Measurements from ENCODE around the gene CELSR1. TPM values are rescaled to one million over a fixed set of nuclear protein-coding genes. Genes with fewer than 3 reads are reported as not detected.

CELSR1 gene
- total RNA-seq, 2 experiments from 2014 or later = 3.7 to 5.2 TPM

DNA sequence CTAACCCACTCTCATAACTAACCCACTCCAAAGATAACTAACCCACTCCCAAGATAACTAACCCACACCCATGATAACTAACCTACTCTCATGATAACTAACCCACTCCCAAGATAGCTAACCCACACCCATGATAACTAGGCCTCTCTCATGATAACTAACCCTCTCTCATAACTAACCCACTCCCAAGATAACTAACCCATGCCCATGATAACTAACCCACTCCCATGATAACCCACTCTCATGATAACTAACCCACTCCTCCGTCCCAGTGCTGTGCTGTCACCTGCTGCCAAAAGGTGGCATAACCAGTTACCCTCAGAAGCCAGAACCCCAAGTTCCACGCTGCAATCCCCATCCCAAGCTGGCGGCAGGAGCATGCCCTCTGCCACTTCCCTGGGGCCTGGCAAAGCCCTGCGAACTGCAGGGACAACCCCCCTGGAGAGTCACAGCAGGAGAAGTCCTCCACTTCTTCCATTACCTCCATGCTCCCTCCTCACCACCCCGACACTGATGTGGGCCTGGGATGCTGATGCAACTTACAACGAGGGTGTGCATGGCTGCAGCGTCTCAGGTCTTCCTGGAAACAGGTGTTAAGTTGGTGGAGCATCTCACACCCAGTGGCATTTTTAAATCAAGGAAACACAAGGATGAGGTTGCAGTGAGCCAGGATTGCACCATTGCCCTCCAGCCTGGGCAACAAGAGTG lies 30.8 kb upstream of the CELSR1 start:
- Histone ChIP-seq H3K36me3 (ENCODE audit: insufficient read depth, low read length) (no peaks in the 10 kb centered on the region), H3K27ac (ENCODE audit: low read depth, low read length, poor library complexity, severe bottlenecking) (no peak overlapping the region), H3K4me2 (ENCODE audit: low read length) (no peak overlapping the region), H3K4me3 (ENCODE audit: low read depth, low read length, poor library complexity, severe bottlenecking) (no peak overlapping the region), H3K9me2 (ENCODE audit: insufficient read depth, low read length) (no peaks in the 10 kb centered on the region), H2AFZ (ENCODE audit: low read length) (no peak overlapping the region), H3K9me3 (ENCODE audit: low read length) (peaks cover 13% of the 10 kb centered on the region; the same call in 1 of the 2 replicates), H4K20me1 (ENCODE audit: insufficient read depth, low read length) (no peaks in the 10 kb centered on the region), H3K4me1 (ENCODE audit: insufficient read depth, low read length, poor library complexity, severe bottlenecking) (peaks cover 12% of the 10 kb centered on the region), H3K79me2 (ENCODE audit: insufficient read depth, low read depth, low read length) (no peaks in the 10 kb centered on the region)
- intact Hi-C loops (cut with micrococcal nuclease; ENCODE audit: unreplicated experiment) = loop anchor here (10.0 kb wide), 1 partner anchor 197 kb away; the partner anchor contains the start of gene TBC1D22A
- ChIA-PET POLR2A (no interaction called here), CTCF (ENCODE audit: unreplicated experiment) (no interaction called here)
- BruUV-seq (replicated peaks) = no TSS peak
- TF ChIP-seq, protein P1, sequence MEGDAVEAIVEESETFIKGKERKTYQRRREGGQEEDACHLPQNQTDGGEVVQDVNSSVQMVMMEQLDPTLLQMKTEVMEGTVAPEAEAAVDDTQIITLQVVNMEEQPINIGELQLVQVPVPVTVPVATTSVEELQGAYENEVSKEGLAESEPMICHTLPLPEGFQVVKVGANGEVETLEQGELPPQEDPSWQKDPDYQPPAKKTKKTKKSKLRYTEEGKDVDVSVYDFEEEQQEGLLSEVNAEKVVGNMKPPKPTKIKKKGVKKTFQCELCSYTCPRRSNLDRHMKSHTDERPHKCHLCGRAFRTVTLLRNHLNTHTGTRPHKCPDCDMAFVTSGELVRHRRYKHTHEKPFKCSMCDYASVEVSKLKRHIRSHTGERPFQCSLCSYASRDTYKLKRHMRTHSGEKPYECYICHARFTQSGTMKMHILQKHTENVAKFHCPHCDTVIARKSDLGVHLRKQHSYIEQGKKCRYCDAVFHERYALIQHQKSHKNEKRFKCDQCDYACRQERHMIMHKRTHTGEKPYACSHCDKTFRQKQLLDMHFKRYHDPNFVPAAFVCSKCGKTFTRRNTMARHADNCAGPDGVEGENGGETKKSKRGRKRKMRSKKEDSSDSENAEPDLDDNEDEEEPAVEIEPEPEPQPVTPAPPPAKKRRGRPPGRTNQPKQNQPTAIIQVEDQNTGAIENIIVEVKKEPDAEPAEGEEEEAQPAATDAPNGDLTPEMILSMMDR (conservative IDR thresholded peaks at IDR 0.05; ENCODE audit: low read length) = no peak
- DNase-seq (ENCODE audit: low spot score) = no peak

- Histone ChIP-seq H3K4me3 (ENCODE audit: low read depth, low read length, poor library complexity, severe bottlenecking) (no peak overlapping the region), H4K20me1 (ENCODE audit: insufficient read depth, low read length) (no peaks in the 10 kb centered on the region), H3K36me3 (ENCODE audit: insufficient read depth, low read length) (no peaks in the 10 kb centered on the region), H3K79me2 (ENCODE audit: insufficient read depth, low read depth, low read length) (no peaks in the 10 kb centered on the region), H3K9me3 (ENCODE audit: low read length) (peaks cover 13% of the 10 kb centered on the region; the same call in 1 of the 2 replicates), H3K4me1 (ENCODE audit: insufficient read depth, low read length, poor library complexity, severe bottlenecking) (peaks cover 15% of the 10 kb centered on the region), H3K9me2 (ENCODE audit: insufficient read depth, low read length) (no peaks in the 10 kb centered on the region), H3K27ac (ENCODE audit: low read depth, low read length, poor library complexity, severe bottlenecking) (no peak overlapping the region), H3K4me2 (ENCODE audit: low read length) (no peak overlapping the region), H2AFZ (ENCODE audit: low read length) (no peak overlapping the region)
- DNase-seq (ENCODE audit: low spot score) = no peak
- ChIA-PET CTCF (ENCODE audit: unreplicated experiment) (no interaction called here), POLR2A (no interaction called here)
- BruUV-seq (replicated peaks) = no TSS peak
- intact Hi-C loops (cut with micrococcal nuclease; ENCODE audit: unreplicated experiment) = loop anchor here (10.0 kb wide), 1 partner anchor 197 kb away; the partner anchor contains the start of gene TBC1D22A
- TF ChIP-seq EZH2phosphoT487 (IDR thresholded peaks at IDR 0.05; ENCODE audit: borderline replicate concordance, low read depth, low read length) = no peak
- TF ChIP-seq, protein P1 (conservative IDR thresholded peaks at IDR 0.05; ENCODE audit: low read length) = no peak
Measured at GRCh38 chr22:46567471-46567870, 30.1 kb upstream of the CELSR1 start.

DNA sequence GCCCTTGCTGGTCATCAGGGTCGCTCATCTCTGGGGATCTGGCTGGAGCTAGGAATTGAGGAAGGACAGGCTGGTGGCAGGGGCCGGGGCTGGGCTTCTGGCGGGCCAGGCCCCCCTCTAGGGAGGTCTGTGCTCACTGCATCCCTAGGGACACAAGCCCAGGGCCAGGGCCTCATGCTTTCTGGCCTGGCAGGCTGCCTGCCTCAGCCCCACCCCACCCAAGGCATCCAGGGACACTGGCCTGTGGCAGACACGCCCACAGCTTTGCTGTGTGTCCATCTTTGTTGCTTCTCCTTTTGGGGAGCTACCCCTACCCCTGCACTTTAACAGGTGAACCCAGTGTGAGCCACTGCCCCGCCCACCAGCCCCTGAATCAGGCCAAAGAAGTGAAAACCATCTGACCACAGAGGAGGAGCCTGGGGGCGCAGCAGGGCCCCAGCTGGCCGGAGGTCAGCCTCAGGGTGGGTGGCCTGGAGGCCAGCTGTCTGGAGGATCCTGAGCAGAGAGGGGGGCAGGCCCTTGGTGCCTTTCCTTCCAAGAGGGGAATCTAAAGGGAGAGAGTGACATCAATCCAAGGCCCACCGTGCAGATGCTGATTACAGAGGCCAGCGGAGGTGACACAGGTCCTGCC lies 26.8 kb upstream of the CELSR1 start:
- Histone ChIP-seq H2AFZ (ENCODE audit: low read length) (peak overlapping the region; percentile 73; the same call in 1 of the 2 replicates), H3K9me3 (ENCODE audit: low read length) (peaks cover 6% of the 10 kb centered on the region; the same call in 1 of the 2 replicates), H3K27ac (ENCODE audit: low read depth, low read length, poor library complexity, severe bottlenecking) (peak overlapping the region; percentile 56), H4K20me1 (ENCODE audit: insufficient read depth, low read length) (no peaks in the 10 kb centered on the region), H3K36me3 (ENCODE audit: insufficient read depth, low read length) (no peaks in the 10 kb centered on the region), H3K4me2 (ENCODE audit: low read length) (peak overlapping the region; percentile 68), H3K4me3 (ENCODE audit: low read depth, low read length, poor library complexity, severe bottlenecking) (no peak overlapping the region), H3K9me2 (ENCODE audit: insufficient read depth, low read length) (no peaks in the 10 kb centered on the region), H3K4me1 (ENCODE audit: insufficient read depth, low read length, poor library complexity, severe bottlenecking) (peaks cover 25% of the 10 kb centered on the region), H3K79me2 (ENCODE audit: insufficient read depth, low read depth, low read length) (no peaks in the 10 kb centered on the region)
- no TSS peak for BruUV-seq (replicated peaks)
- CTCF ChIA-PET (ENCODE audit: unreplicated experiment) = no interaction called here
- DNase-seq (ENCODE audit: low spot score) = no peak
- intact Hi-C loops (cut with micrococcal nuclease; ENCODE audit: unreplicated experiment) = loop anchor here (10.0 kb wide), 1 partner anchor 201 kb away; the partner anchor contains the start of gene TBC1D22A
- TF ChIP-seq EZH2phosphoT487 (IDR thresholded peaks at IDR 0.05; ENCODE audit: borderline replicate concordance, low read depth, low read length) = no peak
- TF ChIP-seq, protein P1 (conservative IDR thresholded peaks at IDR 0.05; ENCODE audit: low read length) = no peak
- POLR2A ChIA-PET = interaction anchor here (1.0 kb wide), 1 partner anchor 211 kb away, joined by 3 read pairs; no protein-coding TSS in a partner anchor

Measured in OCI-LY7 (cell line).